Kidney glomerular epithelial cell (primary cell): ENCODE measurements around the gene AMIGO2.

Experiments
- DNase-seq: peaks from one replicate; lab custom pipeline; 2025; lab: John Stamatoyannopoulos, UW

Gene AMIGO2

DNA sequence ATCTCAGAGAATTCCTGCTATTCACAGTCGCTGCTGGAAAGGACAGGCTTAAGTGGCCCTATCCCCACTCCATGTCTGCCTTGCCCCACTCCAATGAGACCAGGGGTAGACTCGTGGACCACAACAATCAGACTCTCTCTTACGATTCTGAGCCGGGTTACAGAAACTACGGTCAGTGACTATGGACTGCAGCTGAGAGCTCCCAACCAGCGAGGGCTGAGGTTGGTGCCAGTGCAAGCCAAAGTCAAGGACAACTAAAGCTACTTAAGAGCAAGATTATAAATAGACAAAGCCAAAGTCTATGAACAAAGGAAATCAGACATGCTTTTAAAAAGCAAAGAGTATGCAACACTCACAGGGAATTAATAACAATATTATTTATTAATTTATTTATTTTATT lies 18.3 kb upstream of the AMIGO2 start:
- no peak for DNase-seq

DNA sequence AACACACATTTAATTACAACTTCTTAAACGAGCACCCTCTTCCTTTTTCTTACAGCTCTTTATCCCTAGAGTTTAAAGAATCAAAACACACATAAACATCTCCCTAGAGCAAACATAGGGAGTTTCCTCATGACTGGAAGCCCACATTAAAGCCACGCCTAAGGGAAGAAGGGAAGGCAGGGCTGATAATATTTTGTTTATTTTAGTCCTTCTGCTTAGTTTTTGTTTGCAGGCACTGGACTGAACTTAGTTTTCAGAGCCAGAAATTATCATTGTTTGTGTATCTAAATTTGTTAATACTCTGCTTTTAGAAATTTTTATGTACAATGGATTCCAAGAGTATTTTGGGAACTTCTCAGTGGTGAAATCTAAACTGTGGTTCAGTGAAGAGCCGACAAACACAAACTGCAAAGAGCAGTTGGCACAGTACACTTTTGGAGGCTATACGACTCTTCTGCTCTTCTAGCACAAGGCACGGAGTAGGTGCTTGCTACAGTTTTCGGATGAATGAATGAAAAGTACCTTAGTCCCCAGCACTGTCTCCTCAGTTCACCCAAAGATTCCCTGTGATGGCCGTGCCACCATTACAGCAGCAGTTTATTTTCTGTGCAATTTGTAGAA lies 17.6 kb upstream of the AMIGO2 start:
- peak; percentile 10 for DNase-seq

DNA sequence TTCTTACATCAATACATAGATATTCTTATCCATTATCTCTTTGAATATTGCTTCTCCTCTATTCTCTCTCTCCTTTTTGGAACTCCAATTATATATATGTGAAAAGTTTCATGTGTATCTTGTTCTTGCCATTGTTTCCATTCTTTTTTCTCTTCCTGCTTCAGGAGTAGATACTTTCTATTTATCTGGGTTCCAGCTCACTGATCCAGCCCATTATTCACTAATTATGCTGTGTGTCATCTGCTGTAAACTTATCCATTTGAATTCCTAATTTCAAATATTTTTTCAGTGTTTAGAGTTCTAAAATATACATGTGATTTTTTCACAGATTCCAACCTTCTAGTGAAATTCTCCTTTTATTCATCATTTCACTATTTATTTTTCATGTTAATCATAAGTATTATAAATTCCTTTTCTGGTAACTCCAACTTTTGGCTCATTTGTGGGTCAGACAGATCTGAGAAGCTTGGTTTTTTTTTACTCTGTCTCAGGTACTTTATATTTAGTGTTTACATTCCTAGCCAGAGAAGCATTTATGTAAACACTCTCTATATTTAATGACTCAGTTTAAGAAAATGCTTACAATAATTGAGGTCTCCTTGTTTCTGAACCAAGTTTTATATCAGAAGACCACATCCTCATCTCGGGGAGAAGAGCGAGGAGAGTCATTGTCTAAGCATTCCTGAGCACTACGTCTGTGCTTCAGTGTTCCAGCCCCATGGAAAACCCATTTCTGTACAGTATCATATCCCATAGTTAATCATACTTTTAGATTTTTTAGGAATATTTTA lies 15.9 kb upstream of the AMIGO2 start:
- DNase-seq, result peak; percentile 98

DNA sequence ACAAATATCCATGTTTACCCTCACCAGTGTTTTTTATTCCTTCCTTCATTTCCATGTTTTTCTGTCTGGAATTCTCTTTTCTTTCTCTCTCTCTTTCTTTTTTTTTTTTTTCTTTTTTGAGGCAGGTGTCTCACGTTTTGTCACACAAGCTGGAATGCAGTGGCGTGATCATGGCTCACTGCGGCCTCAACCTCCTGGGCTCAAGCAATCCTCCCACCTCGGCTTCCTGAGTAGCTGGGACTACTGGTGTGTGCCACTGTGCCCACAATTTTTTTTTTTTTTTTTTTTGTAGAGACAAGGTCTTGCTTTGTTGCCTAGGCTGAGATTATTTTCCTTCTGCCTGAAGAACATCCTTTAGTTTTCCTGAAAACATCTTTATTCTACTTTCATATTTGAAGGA lies 15.0 kb upstream of the AMIGO2 start:
- DNase-seq, result peak; percentile 75

DNA sequence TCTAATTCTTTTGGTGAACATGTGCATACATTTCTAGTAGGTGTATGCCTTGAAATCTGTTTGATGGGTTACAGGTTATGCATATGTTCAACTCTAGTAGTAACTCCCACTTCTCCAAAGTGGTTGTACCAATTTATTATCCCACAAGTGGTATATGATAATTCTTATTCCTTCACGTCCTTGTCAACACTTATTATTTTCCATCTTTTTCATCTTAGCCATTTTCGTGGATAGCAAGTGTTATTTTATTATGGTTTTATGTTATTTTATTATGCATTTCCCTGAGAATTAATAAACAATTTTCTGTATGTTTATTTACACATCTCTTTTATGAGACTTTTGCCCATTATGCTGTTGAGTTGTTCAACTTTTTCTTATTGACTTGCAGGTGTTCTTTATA lies 11.2 kb upstream of the AMIGO2 start:
- DNase-seq, result no peak

DNA sequence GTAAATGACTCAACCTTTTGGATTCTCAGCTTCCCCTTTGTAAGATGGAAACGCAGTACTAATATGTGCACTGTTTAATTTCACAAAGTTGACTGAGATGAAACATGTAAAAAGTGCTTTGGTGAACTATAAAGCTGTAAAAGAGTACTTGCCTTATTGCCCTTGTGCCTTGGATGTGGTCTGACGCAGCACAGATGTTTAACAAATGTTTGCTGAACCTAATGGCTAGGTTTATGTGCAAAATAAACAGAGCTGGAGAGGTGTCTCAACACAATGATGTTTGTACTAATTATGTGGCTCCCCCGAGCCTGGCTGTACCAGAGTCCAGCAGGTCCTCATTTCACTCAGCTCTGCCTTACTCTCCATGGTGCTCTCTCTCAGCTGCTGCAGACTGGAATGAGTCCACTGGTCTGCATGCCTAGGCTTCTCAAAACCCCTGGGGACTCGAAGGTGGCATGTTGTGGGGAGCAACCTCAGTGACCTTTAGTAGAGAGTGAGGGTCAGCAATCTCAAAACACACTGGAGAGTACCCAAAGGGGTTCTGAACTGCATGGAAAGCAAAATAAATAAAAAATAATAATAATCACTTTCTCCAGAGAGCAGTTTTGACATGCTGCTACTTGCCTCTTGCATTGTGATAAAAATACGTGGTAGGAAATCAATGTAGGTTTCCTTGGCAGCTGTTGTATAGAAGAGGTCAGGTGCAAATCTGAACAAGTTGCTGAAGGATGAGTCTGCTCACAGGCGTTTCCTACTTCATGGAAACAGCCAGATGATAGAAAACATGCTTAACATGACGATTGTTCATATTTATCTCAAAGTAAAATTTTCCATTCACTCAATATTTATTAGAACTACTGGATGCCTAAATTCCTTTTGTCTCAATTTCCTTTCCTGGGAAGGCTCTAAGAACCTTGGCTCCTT lies 8.5 kb upstream of the AMIGO2 start:
- peak; percentile 62 for DNase-seq

DNA sequence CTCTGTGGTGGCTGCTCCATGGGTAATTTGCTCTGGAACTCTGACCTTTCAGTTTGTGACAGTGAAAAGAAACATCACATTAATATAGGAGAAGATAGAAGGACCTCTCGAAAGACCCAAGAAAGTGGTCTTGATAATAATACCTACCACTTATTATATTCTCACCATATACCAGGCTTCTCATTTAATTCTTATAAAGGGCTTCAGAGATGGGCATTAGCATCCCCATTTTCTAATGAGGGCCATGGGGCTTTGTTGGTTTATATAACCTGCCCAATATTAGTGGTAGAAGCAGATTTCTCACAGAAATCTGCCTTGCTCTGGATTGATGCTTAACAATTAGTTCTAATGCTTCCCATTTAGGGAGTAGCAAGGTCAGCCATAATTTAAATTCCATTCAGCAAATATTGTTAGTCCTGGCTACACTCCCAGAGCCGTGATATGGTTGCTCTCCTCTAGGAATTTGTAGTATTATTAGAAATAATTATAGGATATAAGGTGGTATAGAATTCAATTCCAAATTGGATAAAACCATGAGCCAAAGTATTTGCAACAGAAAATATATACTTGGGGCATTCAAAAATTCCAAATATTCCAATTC lies 7.4 kb upstream of the AMIGO2 start:
- DNase-seq, result peak; percentile 76

DNA sequence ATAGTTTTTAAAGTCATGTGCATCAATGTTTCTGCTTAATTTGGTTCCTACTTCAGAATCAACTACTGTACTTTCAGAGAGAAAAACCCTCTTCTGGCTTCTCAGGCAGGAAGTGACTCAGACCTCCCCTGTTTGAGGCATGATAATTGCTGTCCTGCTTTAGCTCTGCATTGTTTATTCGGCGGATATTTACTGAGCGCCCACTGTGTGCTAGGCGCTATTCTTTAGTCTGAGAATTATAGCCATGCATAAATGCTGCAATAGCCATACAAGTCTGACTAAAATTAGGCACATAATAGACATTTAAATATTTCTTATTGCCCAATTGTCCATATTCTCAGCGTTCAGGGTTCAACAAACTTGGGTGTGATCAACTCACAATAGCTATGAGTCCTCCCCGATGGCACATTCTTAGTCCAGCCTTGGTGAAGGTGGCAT lies 6.1 kb upstream of the AMIGO2 start:
- DNase-seq, result peak; percentile 55

DNA sequence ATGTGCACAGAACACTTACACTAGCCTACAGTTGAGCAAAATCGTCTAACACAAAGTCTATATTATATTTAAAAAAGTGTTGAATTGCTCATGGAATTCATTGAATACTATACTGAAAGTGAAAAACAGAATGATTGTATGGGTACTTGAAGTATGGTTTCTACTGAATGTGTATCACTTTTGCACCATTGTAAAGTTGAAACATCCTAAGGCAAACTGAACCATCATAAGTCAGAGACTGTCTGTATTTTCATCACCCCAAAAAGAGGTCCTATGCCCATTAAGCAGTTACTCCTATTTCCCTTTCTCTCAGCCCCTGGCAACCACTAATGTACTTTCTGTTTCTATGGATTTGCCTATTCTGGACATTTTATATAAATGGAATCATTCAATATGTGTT lies 4.4 kb upstream of the AMIGO2 start:
- DNase-seq, result no peak

DNA sequence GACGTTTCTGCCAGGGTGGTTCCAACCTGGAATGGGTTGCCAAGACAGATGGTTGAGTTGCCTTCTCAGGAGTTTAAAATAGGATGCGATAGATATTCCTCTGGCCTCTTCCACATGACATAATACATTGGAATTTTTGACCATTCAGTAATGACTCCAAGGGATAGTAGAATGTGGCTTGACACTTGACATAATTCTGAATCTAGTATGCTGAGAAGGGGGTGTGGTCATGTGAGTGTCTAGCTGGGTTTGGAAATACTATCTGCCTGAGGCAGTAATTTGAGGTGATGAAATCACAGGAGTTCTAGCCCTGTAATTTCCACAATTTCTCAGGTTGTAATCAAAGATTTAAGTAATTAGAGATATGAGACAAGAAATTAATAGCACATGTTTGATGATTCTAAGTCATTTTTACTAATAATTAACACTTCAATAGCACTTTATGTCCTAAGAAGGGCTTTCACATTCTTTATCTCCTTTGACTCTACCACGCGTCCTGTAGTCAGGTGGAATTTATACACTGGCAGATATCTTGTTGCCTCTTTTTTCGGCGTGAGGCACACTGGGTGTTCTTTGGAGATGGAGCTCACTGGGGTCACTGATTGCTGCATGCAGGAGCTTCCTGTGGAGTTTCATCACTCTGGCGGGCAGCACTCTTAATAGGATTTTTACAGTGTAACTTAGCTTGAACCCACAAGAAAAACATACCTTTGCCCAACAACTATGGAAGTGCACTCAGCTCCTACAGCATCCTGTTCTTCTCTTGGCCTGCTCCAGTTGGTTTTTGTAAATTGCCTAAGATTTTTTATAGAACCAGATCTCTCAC lies 3.2 kb upstream of the AMIGO2 start:
- peak; percentile 97 for DNase-seq

DNA sequence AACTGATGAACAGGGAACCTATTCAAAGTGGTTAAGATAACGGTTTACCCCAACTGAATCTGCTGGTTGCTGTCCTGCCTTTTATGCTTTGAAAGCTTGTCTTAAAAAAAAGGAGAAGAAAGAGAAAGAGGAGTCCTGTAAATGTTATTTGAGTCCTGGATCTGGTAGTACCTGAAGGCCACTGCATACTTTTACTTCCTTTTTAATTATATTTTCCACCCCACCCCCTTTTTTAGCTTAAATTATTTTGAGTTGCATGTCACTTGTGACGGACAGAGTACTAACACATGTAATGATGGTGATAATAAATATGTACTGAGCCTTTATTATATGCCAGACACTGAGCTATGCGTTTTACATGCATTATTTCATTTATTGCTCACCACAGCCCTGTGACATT lies 2.5 kb upstream of the AMIGO2 start:
- DNase-seq, result peak; percentile 46

DNA sequence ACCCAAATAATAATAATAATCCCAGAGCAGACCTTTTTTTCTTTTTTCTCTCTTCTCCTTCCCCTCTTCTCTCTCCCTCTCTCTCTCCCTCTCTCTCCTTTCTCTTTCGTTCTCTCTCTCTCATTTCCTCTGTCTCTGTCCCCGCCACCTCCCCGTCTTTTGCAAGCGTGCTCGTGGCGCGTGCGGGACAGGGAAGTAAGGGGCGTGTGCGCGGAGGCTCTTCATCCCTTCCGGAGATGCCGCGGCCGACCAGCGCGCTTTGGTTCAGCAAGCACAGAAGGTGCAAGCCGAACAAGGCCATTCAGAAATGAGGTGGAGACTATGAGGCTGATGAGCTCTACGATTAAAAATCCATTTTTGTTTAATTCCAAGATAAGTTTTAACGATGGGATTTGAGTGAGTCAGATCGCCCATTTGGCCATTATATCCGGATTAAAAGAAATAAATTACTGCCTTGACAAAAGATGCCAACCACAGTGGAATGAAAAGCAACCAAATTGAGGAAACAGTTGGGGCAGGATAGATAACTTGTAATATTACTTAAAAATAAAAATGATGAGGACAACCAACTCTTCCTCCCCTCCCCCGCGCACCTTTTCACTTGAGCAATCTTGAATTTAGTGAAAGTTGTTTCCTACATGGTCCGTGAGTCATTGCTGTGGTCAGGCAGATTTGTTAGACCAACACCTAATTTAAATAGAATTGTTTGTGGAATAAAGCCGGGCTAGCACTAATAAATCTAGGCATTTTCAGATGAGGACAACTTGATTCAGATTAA lies 1.2 kb upstream of the AMIGO2 start:
- peak; percentile 86 for DNase-seq

DNA sequence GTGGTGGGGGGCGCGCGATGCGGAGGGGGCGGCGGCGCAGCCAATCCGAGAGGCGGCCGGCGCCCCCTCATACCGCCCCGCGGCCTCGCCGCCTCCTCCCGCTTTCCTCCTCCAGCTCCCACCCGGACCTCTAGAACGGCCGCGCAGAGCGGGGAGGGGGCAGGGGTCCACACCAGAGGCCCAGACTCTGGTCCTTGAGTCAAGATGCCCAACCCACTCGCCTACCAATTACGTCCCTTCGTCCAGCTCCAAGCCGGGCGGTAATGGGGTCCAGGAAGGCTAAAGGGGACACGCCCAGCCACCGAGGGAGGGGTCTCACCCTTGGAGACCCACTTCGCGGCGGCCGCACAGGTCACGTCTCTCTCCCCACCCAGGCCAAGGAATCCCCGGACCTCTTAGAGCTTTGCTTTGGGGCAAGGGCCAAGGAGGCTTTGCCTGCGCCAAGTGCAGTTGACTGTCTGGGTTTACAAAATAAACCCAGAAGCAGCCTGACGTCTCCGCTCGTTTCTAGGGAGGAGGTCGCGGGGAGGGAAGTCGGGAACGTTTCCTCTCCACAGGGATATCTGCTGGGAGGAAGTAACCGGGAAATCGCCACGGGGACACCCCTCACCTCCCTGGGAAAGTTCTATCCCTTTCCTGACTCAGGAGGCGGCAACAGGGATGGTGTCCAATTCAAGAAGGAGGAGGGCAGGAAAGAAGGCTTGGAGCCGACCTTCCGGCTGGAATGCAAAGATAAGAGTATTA lies 394 bp upstream of the AMIGO2 start:
- peak; percentile 77 for DNase-seq

DNA sequence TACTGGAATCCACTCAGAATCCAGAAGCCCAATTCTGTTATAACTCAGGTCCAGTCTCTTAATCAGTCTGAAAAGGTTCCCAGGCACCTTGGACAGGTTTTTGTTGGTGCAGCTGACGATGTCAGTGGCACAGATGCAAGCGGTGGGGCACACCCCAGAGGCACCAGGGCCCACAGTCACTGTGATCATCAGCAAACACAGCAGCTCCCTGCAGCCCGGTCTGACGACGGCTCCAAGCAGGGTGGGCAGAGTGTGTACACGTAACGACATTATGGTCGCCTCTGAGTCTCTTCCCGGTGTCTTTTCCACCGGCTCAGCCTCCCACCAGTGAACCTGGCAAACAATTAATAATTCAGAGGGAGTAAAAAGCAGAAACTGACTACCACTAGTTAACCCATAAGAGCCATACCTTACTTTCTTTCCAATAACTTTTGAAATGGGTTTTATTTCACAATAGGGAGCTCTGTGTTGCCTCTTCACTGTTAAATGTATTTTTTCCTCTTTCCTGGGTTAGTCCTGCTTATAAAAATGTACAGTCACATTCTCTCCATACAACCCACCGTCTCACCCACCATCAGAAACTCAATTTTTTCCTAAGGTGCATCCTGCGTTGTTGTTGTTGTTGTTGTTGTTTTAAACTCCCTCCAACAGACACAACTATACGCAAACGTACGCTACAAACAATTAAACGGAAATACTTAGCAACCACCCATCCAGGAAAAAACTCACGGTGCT lies 859 bp downstream of the AMIGO2 start:
- DNase-seq, result peak; percentile 52

DNA sequence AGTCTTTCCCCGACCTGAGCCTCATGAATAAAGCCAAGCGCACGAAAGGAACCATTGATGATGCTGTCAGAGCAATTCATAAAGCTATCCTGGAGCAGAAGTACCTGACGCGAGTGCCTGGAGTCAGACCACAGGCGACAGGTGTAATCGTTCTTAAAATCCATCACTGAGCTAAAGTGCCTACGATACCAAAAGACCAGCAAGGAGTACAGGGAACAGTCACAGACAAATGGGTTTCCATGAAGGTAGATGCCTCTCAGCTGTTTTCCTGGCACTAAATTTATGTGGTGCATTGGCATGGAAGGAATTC lies 1.7 kb downstream of the AMIGO2 start:
- peak; percentile 71 for DNase-seq

DNA sequence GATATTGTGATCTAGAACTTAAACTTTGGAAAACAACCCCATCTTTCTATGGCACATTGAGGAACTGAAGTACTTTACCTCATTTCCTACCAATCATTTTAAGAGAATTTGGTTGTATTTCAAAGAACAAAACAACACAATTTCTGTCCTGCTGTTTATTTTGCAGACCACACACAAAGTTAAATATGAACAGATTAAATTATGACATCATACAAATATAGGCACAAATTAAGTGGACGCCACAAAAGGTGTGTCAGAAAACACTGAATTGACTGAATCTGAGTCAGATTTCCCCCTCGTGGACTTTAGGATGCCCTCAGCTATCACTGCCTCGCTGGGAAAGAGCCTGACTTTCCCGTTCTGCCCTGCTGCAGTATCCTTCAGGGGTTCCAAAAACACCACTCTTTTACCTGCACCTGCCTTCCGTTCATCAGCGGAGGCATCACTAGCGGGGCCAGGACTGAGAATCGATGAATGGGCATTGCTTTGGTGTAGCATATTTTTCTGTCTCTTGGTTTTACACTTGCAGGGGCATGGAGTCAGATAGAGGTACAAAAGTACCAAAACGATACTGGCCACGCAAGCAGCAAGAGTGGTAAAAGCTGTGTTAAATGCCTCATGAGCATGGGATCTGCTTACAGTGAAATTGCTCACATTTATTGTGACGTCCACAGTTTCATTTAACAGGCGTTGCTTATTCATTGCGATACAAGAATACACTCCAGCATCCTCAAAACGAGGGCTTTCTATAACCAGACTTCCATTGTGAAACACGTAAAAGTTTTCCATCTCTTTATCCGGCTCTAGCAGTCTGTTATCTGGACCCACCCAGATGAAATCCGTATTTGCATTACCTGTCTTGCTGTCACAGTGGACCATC lies 2.3 kb downstream of the AMIGO2 start:
- DNase-seq, result peak; percentile 49

DNA sequence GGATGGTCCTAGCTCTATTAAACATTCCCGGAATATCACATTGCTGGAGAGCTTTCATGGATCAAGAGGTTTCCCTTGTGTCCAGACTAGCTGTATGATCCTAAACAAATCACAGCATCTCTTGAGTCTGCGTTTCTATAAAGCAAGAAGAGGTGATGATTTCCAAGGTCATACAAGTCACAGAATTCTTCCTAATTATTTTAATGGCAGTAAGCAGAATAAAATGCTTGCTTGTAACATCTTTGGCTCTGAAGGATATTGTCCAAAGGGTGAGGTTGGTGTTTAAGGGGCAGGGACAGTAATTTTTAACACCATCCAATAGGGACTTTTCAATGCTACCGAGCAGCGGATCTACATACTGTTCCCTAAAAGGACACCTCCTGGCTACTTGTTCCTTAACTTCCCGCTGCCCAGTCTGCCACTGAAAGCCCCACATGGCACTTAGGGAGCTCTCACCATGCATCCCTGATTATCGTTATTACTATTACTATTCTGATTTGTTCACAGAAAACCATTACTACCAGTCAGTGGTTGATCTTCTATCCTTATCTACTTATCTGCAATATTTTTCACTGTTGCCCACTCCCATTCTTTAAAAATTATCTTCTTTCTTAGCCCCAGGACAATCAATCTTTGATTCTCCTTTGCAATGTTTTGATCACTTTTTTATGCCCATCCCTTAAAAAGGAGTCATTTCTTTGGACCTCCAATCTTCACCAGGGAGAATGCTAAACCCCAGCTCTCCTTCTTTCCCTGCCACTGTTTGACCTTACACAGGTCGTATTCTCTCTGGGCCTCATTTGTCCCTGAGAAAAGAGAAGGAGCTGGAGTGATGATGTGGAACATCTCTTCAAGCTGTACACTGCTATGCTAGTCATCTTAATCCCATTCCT lies 4.3 kb downstream of the AMIGO2 start:
- DNase-seq, result peak; percentile 5
